HEK293 (cell line): Measurements from ENCODE around the gene SLC9A4.

Experiments
- CTCF ChIA-PET: fragments of 350-600 bp; formaldehyde crosslinking; extraction: SDS; loops from one replicate; lab custom pipeline; 2021; ENCODE audit warnings: antibody characterized with exemption; lab: Yijun Ruan, JAX
- POLR2A ChIA-PET: fragments of 300-600 bp; formaldehyde crosslinking; extraction: SDS; loops from one replicate; lab custom pipeline; 2020; ENCODE audit warnings: antibody characterized with exemption, inconsistent platforms; lab: Yijun Ruan, JAX
- H3K27ac ChIP-seq: fragments of 200-500 bp; sonication (Bioruptor generic); 2 replicates; pipeline ENCODE4 v1.5.1; 2014; ENCODE audit warnings: low read depth, low read length, control low read depth, inconsistent platforms; ENCODE audit errors: extremely low read depth
- H3K36me3 ChIP-seq, 2 experiments: fragments of 200-500 bp in 1 of 2; sonication (Bioruptor generic) in 1 of 2; 1 replicate in 1 of 2; 2 replicates in 1 of 2; pipeline ENCODE4 v1.5.1; 2014 to 2017; ENCODE audit warnings: inconsistent platforms in 2 of 2, low read length in 2 of 2; ENCODE audit not compliant: control insufficient read depth in 2 of 2, insufficient read depth in 1 of 2
- H3K4me1 ChIP-seq: fragments of 200-500 bp; sonication (Bioruptor generic); 2 replicates; pipeline ENCODE4 v1.5.1; 2014; ENCODE audit warnings: mild to moderate bottlenecking, low read length, inconsistent platforms; ENCODE audit not compliant: control insufficient read depth, insufficient read depth
- H3K4me3 ChIP-seq: 2 replicates; pipeline ENCODE4 v1.5.1; 2011; ENCODE audit warnings: low read depth, mild to moderate bottlenecking, control low read depth, low read length, moderate library complexity
- H3K9me3 ChIP-seq: fragments of 200-500 bp; sonication (Bioruptor generic); 2 replicates; pipeline ENCODE4 v1.5.1; 2014; ENCODE audit warnings: low read depth, low read length, inconsistent platforms; ENCODE audit not compliant: control insufficient read depth, insufficient read depth
- GLI4 ChIP-seq: fragments of 450-650 bp; formaldehyde crosslinking; IDR thresholded peaks from 2 replicates; pipeline ENCODE4 v1.5.1; 2016; ENCODE audit warnings: missing biosample characterization, missing genetic modification characterization
- RBAK ChIP-seq: fragments of 450-650 bp; formaldehyde crosslinking; IDR thresholded peaks from 2 replicates; pipeline ENCODE4 v1.5.1; 2016; ENCODE audit warnings: missing biosample characterization, missing genetic modification characterization
- SP7 ChIP-seq: fragments of 450-650 bp; formaldehyde crosslinking; IDR thresholded peaks from 2 replicates; pipeline ENCODE4 v1.5.1; 2016; ENCODE audit warnings: missing biosample characterization, missing genetic modification characterization
- TCF7L2 ChIP-seq: IDR thresholded peaks from 2 replicates; pipeline ENCODE4 v1.6.1; 2011; ENCODE audit warnings: low read depth, mild to moderate bottlenecking, inconsistent platforms, low read length, moderate library complexity, borderline replicate concordance
- TRIM28 ChIP-seq: IDR thresholded peaks from 2 replicates; pipeline ENCODE4 v1.6.1; 2011; ENCODE audit warnings: low read length, control low read depth, borderline replicate concordance
- ZNF133 ChIP-seq: fragments of 450-650 bp; formaldehyde crosslinking; IDR thresholded peaks from 2 replicates; pipeline ENCODE4 v1.5.1; 2016; ENCODE audit warnings: missing biosample characterization, missing genetic modification characterization
- ZNF138 ChIP-seq: fragments of 450-650 bp; formaldehyde crosslinking; IDR thresholded peaks from 2 replicates; pipeline ENCODE4 v1.5.1; 2016; ENCODE audit warnings: missing biosample characterization, missing genetic modification characterization, borderline replicate concordance
- ZNF155 ChIP-seq: fragments of 450-650 bp; formaldehyde crosslinking; IDR thresholded peaks from 2 replicates; pipeline ENCODE4 v1.5.1; 2016; ENCODE audit warnings: missing biosample characterization, missing genetic modification characterization
- ZNF341 ChIP-seq: fragments of 450-650 bp; formaldehyde crosslinking; IDR thresholded peaks from 2 replicates; pipeline ENCODE4; 2016; ENCODE audit warnings: low read depth, missing biosample characterization, missing genetic modification characterization
- ZNF366 ChIP-seq: fragments of 450-650 bp; formaldehyde crosslinking; conservative IDR thresholded peaks from 2 replicates; pipeline ENCODE4 v1.5.1; 2016; ENCODE audit warnings: missing biosample characterization, missing genetic modification characterization
- ZNF416 ChIP-seq: fragments of 450-650 bp; formaldehyde crosslinking; IDR thresholded peaks from 2 replicates; pipeline ENCODE4 v1.5.1; 2016; ENCODE audit warnings: missing biosample characterization, missing genetic modification characterization
- ZNF423 ChIP-seq: fragments of 450-650 bp; formaldehyde crosslinking; IDR thresholded peaks from 2 replicates; pipeline ENCODE4 v1.5.1; 2016; ENCODE audit warnings: missing biosample characterization, missing genetic modification characterization
- ZNF664 ChIP-seq: fragments of 450-650 bp; formaldehyde crosslinking; IDR thresholded peaks from 2 replicates; pipeline ENCODE4 v1.5.1; 2016; ENCODE audit warnings: missing biosample characterization, missing genetic modification characterization
- ZNF677 ChIP-seq: fragments of 450-650 bp; IDR thresholded peaks from 2 replicates; pipeline ENCODE4 v1.5.0; 2018; ENCODE audit warnings: missing biosample characterization, mild to moderate bottlenecking, missing genetic modification characterization, moderate library complexity
- ZNF747 ChIP-seq: fragments of 450-650 bp; formaldehyde crosslinking; IDR thresholded peaks from 2 replicates; pipeline ENCODE4 v1.5.1; 2016; ENCODE audit warnings: missing biosample characterization, missing genetic modification characterization
- ZSCAN16 ChIP-seq: fragments of 450-650 bp; formaldehyde crosslinking; IDR thresholded peaks from 2 replicates; pipeline ENCODE4 v1.5.1; 2016; ENCODE audit warnings: missing biosample characterization, missing genetic modification characterization
- ZSCAN30 ChIP-seq: fragments of 450-650 bp; IDR thresholded peaks from 2 replicates; pipeline ENCODE4 v1.5.1; 2018; ENCODE audit warnings: missing biosample characterization, mild to moderate bottlenecking, missing genetic modification characterization, moderate library complexity
- ZXDB ChIP-seq: fragments of 450-650 bp; formaldehyde crosslinking; IDR thresholded peaks from 2 replicates; pipeline ENCODE4 v1.5.1; 2016; ENCODE audit warnings: missing biosample characterization, missing genetic modification characterization
- TF ChIP-seq, protein P1 (sequence below): fragments of 450-650 bp; formaldehyde crosslinking; IDR thresholded peaks from 2 replicates; pipeline ENCODE4 v1.5.1; 2016; ENCODE audit warnings: missing biosample characterization, missing genetic modification characterization
- TF ChIP-seq, protein P2 (sequence below): fragments of 450-650 bp; formaldehyde crosslinking; IDR thresholded peaks from 2 replicates; pipeline ENCODE4 v1.5.1; 2017; ENCODE audit warnings: missing biosample characterization, missing genetic modification characterization
- TF ChIP-seq, protein P3 (sequence below): fragments of 450-650 bp; formaldehyde crosslinking; IDR thresholded peaks from 2 replicates; pipeline ENCODE4 v1.5.1; 2016; ENCODE audit warnings: missing biosample characterization, missing genetic modification characterization
- TF ChIP-seq, protein P4 (sequence below): fragments of 450-650 bp; formaldehyde crosslinking; IDR thresholded peaks from 2 replicates; pipeline ENCODE4 v1.5.1; 2016; ENCODE audit warnings: missing biosample characterization, missing genetic modification characterization, borderline replicate concordance
- TF ChIP-seq, protein P5 (sequence below): fragments of 450-650 bp; formaldehyde crosslinking; IDR thresholded peaks from 2 replicates; pipeline ENCODE4 v1.5.1; 2016; ENCODE audit warnings: missing biosample characterization, missing genetic modification characterization
- TF ChIP-seq, protein P6 (sequence below): fragments of 450-650 bp; formaldehyde crosslinking; IDR thresholded peaks from 2 replicates; pipeline ENCODE4 v1.5.1; 2016; ENCODE audit warnings: missing biosample characterization, missing genetic modification characterization

SLC9A4 gene

DNA sequence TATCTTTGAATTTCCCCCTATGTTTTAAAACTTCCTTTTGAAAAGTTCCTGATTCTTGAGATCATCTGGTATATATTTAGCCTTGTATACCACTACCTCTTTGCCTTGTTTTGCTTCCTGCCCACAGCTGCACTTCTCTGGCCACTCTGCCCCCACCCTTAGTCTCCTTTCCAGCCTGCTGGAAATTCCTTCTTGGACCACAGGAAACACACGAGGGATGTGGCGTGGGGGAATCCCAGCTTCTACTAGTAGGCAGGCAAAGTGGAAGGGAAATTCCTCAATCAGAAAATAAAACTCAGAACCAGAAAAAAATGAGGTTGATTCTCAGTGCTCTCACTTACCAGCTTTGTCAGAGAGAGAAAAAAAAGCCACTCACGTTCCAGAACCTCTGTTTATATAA, 36.7 kb upstream of the SLC9A4 start:
- no peaks in the 10 kb centered on the region for H3K9me3 ChIP-seq
- no peaks in the 10 kb centered on the region for H3K4me1 ChIP-seq
- POLR2A ChIA-PET: no interaction called here
- TF ChIP-seq ZNF155 (tag by site-specific recombination) (no peak), ZXDB (tag by site-specific recombination) (no peak), ZSCAN30 (tag by site-specific recombination) (no peak), ZNF416 (tag by site-specific recombination) (no peak), ZNF133 (tag by site-specific recombination) (no peak), GLI4 (tag by site-specific recombination) (no peak), ZSCAN16 (tag by site-specific recombination) (no peak), ZNF664 (tag by site-specific recombination) (no peak), TCF7L2 (no peak), ZNF423 (tag by site-specific recombination) (no peak), ZNF747 (no peak)
- TF ChIP-seq, protein P1, sequence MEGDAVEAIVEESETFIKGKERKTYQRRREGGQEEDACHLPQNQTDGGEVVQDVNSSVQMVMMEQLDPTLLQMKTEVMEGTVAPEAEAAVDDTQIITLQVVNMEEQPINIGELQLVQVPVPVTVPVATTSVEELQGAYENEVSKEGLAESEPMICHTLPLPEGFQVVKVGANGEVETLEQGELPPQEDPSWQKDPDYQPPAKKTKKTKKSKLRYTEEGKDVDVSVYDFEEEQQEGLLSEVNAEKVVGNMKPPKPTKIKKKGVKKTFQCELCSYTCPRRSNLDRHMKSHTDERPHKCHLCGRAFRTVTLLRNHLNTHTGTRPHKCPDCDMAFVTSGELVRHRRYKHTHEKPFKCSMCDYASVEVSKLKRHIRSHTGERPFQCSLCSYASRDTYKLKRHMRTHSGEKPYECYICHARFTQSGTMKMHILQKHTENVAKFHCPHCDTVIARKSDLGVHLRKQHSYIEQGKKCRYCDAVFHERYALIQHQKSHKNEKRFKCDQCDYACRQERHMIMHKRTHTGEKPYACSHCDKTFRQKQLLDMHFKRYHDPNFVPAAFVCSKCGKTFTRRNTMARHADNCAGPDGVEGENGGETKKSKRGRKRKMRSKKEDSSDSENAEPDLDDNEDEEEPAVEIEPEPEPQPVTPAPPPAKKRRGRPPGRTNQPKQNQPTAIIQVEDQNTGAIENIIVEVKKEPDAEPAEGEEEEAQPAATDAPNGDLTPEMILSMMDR (tag by site-specific recombination): no peak
- TF ChIP-seq, protein P2, sequence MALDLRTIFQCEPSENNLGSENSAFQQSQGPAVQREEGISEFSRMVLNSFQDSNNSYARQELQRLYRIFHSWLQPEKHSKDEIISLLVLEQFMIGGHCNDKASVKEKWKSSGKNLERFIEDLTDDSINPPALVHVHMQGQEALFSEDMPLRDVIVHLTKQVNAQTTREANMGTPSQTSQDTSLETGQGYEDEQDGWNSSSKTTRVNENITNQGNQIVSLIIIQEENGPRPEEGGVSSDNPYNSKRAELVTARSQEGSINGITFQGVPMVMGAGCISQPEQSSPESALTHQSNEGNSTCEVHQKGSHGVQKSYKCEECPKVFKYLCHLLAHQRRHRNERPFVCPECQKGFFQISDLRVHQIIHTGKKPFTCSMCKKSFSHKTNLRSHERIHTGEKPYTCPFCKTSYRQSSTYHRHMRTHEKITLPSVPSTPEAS (tag by site-specific recombination): no peak
- TF ChIP-seq, protein P3, sequence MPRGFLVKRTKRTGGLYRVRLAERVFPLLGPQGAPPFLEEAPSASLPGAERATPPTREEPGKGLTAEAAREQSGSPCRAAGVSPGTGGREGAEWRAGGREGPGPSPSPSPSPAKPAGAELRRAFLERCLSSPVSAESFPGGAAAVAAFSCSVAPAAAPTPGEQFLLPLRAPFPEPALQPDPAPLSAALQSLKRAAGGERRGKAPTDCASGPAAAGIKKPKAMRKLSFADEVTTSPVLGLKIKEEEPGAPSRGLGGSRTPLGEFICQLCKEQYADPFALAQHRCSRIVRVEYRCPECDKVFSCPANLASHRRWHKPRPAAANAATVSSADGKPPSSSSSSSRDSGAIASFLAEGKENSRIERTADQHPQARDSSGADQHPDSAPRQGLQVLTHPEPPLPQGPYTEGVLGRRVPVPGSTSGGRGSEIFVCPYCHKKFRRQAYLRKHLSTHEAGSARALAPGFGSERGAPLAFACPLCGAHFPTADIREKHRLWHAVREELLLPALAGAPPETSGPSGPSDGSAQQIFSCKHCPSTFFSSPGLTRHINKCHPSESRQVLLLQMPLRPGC (tag by site-specific recombination): no peak
- TF ChIP-seq, protein P4, sequence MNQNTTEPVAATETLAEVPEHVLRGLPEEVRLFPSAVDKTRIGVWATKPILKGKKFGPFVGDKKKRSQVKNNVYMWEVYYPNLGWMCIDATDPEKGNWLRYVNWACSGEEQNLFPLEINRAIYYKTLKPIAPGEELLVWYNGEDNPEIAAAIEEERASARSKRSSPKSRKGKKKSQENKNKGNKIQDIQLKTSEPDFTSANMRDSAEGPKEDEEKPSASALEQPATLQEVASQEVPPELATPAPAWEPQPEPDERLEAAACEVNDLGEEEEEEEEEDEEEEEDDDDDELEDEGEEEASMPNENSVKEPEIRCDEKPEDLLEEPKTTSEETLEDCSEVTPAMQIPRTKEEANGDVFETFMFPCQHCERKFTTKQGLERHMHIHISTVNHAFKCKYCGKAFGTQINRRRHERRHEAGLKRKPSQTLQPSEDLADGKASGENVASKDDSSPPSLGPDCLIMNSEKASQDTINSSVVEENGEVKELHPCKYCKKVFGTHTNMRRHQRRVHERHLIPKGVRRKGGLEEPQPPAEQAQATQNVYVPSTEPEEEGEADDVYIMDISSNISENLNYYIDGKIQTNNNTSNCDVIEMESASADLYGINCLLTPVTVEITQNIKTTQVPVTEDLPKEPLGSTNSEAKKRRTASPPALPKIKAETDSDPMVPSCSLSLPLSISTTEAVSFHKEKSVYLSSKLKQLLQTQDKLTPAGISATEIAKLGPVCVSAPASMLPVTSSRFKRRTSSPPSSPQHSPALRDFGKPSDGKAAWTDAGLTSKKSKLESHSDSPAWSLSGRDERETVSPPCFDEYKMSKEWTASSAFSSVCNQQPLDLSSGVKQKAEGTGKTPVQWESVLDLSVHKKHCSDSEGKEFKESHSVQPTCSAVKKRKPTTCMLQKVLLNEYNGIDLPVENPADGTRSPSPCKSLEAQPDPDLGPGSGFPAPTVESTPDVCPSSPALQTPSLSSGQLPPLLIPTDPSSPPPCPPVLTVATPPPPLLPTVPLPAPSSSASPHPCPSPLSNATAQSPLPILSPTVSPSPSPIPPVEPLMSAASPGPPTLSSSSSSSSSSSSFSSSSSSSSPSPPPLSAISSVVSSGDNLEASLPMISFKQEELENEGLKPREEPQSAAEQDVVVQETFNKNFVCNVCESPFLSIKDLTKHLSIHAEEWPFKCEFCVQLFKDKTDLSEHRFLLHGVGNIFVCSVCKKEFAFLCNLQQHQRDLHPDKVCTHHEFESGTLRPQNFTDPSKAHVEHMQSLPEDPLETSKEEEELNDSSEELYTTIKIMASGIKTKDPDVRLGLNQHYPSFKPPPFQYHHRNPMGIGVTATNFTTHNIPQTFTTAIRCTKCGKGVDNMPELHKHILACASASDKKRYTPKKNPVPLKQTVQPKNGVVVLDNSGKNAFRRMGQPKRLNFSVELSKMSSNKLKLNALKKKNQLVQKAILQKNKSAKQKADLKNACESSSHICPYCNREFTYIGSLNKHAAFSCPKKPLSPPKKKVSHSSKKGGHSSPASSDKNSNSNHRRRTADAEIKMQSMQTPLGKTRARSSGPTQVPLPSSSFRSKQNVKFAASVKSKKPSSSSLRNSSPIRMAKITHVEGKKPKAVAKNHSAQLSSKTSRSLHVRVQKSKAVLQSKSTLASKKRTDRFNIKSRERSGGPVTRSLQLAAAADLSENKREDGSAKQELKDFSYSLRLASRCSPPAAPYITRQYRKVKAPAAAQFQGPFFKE (tag by site-specific recombination): no peak
- TF ChIP-seq, all 188 proteins: peak for 0
- H3K4me3 ChIP-seq: no peak overlapping the region
- H3K36me3 ChIP-seq: no peaks in the 10 kb centered on the region
- CTCF ChIA-PET: interaction anchor here (0.7 kb wide), 1 partner anchor 1204 kb away, joined by 6 read pairs; no protein-coding TSS in a partner anchor
- no peak overlapping the region for H3K27ac ChIP-seq

DNA sequence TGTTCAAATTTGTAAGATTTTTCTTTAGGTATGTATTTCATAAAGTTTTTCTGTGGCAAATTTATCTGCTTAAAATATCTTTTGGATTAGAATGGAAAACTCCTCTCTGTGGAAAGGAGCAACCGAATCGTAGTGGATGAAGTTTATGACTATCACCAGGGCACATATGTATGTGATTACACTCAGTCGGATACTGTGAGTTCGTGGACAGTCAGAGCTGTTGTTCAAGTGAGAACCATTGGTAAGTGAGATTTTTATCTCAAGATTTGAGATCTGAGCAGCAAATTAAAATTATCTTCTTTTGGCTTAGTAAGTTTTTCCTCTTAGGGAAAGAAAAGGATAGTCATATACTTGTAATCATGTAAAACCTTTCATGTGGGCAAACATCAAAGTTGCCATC, 35.9 kb upstream of the SLC9A4 start:
- Histone ChIP-seq H3K4me3 (no peak overlapping the region), H3K4me1 (no peaks in the 10 kb centered on the region), H3K27ac (no peak overlapping the region), H3K36me3 (no peaks in the 10 kb centered on the region), H3K9me3 (no peaks in the 10 kb centered on the region)
- ChIA-PET CTCF (interaction anchor here (0.7 kb wide), 1 partner anchor 13 kb away, joined by 4 read pairs; no protein-coding TSS in a partner anchor), POLR2A (no interaction called here)
- TF ChIP-seq, protein P5, sequence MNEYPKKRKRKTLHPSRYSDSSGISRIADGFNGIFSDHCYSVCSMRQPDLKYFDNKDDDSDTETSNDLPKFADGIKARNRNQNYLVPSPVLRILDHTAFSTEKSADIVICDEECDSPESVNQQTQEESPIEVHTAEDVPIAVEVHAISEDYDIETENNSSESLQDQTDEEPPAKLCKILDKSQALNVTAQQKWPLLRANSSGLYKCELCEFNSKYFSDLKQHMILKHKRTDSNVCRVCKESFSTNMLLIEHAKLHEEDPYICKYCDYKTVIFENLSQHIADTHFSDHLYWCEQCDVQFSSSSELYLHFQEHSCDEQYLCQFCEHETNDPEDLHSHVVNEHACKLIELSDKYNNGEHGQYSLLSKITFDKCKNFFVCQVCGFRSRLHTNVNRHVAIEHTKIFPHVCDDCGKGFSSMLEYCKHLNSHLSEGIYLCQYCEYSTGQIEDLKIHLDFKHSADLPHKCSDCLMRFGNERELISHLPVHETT: no peak
- TF ChIP-seq ZNF366 (no peak), TRIM28 (no peak), ZNF423 (tag by site-specific recombination) (no peak), RBAK (tag by site-specific recombination) (no peak), SP7 (tag by site-specific recombination) (no peak), TCF7L2 (no peak), ZNF416 (tag by site-specific recombination) (no peak), ZNF138 (tag by site-specific recombination) (no peak), ZNF341 (no peak), ZNF677 (tag by site-specific recombination) (no peak)
- TF ChIP-seq, protein P6, sequence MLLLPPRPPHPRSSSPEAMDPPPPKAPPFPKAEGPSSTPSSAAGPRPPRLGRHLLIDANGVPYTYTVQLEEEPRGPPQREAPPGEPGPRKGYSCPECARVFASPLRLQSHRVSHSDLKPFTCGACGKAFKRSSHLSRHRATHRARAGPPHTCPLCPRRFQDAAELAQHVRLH: no peak
